MM.1S (cell line): Measurements from ENCODE around the gene HCFC2.

Experiments
- EZH2 ChIP-seq: fragments of 300-600 bp; sonication (generic); optimal IDR thresholded peaks from 2 replicates; pipeline ENCODE3; 2017; ENCODE audit warnings: low read depth, mild to moderate bottlenecking, antibody characterized with exemption, low read length, mixed read lengths
- EZH2phosphoT487 ChIP-seq: fragments of 300-600 bp; sonication (generic); IDR thresholded peaks from 2 replicates; pipeline ENCODE4 v1.6.1; 2018; ENCODE audit warnings: antibody characterized with exemption, low read length
- TF ChIP-seq, protein P1 (sequence below): fragments of 300-600 bp; sonication (generic); IDR thresholded peaks from 2 replicates; pipeline ENCODE4 v1.5.1; 2016; ENCODE audit warnings: antibody characterized with exemption, low read length, mixed read lengths

DNA sequence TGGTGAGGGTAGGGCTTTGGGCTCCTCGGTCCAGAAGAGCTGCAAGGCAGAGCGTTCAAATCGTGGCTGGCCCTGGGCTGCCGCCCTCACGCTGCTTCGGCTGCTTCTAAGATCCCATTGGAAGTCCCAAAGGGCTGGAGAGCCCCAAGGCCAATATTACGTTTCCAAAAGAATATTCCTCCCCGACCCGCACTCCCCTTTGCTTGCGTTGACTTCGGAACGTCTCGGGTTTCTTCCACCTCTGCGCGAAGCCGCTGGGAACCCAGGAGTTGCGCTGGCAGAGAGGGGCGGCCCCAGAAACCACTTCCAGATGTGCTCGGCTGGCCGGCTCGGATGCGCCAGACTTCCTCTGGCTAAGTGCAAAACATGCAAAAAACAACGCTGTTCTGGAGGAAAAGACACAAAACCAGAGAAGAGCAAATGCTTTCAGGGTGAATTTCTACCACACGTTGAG is 14.4 kb upstream of the HCFC2 start, which contains the start of gene GLT8D2:
- TF ChIP-seq, protein P1, sequence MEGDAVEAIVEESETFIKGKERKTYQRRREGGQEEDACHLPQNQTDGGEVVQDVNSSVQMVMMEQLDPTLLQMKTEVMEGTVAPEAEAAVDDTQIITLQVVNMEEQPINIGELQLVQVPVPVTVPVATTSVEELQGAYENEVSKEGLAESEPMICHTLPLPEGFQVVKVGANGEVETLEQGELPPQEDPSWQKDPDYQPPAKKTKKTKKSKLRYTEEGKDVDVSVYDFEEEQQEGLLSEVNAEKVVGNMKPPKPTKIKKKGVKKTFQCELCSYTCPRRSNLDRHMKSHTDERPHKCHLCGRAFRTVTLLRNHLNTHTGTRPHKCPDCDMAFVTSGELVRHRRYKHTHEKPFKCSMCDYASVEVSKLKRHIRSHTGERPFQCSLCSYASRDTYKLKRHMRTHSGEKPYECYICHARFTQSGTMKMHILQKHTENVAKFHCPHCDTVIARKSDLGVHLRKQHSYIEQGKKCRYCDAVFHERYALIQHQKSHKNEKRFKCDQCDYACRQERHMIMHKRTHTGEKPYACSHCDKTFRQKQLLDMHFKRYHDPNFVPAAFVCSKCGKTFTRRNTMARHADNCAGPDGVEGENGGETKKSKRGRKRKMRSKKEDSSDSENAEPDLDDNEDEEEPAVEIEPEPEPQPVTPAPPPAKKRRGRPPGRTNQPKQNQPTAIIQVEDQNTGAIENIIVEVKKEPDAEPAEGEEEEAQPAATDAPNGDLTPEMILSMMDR, result no peak
- TF ChIP-seq EZH2phosphoT487 (no peak), EZH2 (no peak)
